GM21447 (cell line): ENCODE measurements around the gene HPSE2.
"Not testable (repeated sequence)": the region's sequence is repeated elsewhere in the genome, so short reads cannot be mapped to it uniquely, and the experiment has no call there.

Source experiments
- ATAC-seq: cut with Tn5 transposase; IDR thresholded peaks from one replicate; pipeline ENCODE4 v1.9.1; 2021; ENCODE audit not compliant: unreplicated experiment

Gene HPSE2

DNA sequence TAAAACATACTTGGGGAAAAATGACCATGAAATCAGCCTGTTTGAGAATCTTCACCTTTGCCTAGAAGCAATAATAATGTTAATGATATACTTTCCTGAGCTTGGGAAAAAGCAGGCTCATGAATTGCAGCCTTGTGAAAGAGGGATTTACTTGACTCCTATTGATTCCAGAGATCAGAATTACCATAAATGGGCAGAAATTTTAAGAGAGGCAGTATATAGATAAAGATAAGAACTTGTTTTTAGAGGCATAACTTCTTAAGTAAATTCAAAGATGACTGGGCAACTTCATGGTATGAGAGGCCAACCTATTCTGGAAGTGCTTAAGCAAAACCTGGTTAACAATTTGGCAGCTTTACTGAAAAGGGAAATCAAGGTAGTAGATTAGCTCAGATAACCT is 225.4 kb downstream of the HPSE2 start:
- ATAC-seq: no peak

GRCh38 chr10:99008054-99008453 is 227.6 kb downstream of the HPSE2 start:
- ATAC-seq: no peak

GRCh38 chr10:99007457-99007856 is 228.2 kb downstream of the HPSE2 start:
- no peak for ATAC-seq

DNA sequence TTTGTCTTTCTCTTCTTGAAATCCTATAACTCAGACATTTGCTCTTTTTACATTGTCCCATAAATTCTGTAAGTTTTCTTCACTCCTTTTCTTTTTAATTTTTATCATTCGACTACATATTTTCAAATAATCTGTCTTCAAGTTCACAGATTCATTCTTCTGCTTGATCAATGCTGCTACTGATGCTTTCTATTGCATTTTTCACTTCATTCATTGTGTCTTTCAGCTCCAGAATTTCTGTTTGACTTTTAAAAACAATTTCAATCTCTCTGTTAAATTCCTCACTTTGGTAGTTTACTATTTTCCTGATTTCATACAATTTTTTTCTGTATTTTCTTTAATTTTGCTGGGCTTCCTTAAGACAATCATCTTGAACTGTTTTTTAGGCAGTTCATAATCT is 230.4 kb downstream of the HPSE2 start:
- ATAC-seq: no peak

DNA sequence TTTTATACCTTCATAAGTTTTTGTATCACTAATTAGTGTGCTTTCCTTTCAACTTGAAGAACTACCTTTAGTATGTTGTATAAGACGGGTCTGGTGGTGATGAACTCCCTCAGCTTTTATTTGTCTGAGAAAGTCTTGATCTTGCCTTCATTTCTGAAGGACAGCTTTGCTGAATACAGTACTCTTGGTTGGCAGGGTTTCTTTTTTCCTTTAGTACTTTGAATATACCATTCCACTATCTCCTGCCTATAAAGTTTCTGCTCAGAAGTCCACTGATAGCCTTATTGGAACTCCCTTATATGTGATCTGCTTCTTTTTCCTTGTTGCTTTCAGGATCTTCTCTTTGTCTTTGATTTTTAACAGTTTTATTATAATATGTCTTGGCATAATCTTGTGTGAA is 230.9 kb downstream of the HPSE2 start:
- no peak for ATAC-seq

DNA sequence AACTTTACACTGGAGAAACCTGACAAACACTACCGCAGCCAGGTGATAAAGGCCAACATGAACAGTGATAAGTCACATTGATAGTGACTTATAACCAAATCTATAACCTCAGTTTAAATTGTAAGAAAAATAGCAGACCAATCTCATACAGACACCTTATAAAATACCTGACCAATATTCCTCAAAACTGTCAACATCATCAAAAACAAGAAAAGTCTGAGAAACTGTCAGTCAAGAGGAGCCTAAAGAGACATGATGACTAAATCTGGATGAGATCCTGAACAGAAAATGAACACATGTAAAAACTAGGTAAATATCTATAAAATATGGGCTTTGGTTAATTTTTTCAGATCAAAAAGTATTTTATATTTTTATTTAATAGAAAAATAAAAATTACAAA is 233.3 kb downstream of the HPSE2 start:
- no peak for ATAC-seq

- no peak for ATAC-seq
These were observed 238.1 kb downstream of the HPSE2 start for GRCh38 chr10:98997596-98997995.

- ATAC-seq: no peak
These were observed 241.6 kb downstream of the HPSE2 start for GRCh38 chr10:98994030-98994429.

GRCh38 chr10:98983751-98984150 is 251.9 kb downstream of the HPSE2 start:
- not testable (repeated sequence) for ATAC-seq

DNA sequence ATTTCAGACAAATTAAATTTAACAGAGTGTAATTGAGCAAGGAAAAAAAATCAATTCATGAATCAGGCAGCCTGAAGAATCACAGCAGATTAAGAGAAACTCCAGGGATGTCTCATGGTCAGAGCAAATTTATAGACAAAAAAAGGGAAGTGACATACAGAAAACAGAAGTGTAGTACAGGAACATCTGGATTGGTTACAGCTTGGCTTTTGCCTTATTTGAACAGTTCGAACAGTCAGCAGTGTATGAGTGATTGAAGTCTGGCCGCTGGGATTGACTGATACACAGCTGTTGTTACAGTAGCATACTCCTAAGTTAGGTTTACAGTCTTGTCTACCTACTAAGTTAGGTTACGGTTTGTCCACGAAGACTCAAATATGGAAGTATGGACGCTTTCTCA is 255.3 kb downstream of the HPSE2 start:
- no peak for ATAC-seq

- no peak for ATAC-seq
These were observed 264.2 kb downstream of the HPSE2 start for GRCh38 chr10:98971464-98971863.

DNA sequence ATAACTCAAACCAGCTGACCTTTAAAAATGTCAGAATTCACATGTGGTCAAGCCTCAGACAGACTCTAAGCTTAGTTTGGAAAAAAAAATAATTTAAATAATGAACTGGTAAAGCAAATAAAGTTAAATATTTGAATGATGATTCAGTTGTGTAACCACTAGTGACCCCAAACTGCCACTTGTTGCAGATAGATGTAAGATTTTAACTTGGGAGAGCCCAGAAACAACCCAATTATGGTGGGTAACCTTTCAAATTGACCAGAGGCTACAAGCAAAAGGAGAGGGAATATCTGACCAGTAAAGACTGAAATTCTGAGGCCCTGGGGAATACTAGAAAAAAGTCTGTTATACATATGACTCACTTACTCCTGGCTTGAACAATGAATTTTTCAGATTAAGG is 268.1 kb downstream of the HPSE2 start:
- ATAC-seq: no peak

DNA sequence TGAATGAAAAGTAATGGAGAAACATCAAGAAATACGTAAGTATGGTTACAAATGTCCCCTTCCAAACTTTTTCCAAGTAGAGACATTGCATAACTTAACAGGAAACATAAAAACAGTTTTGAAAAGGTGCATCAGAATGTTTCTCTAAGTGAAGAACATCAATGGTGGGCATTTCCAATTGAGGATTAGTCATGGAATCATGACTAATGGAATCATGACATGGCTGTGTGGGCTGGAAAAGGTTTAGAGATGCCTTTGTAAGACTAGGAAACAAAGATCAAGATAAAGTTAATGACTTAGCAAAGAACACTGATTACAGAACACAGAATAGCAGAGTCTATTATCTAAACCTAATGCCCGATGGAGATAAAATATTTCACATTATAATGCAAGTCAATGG is 272.0 kb downstream of the HPSE2 start:
- no peak for ATAC-seq

DNA sequence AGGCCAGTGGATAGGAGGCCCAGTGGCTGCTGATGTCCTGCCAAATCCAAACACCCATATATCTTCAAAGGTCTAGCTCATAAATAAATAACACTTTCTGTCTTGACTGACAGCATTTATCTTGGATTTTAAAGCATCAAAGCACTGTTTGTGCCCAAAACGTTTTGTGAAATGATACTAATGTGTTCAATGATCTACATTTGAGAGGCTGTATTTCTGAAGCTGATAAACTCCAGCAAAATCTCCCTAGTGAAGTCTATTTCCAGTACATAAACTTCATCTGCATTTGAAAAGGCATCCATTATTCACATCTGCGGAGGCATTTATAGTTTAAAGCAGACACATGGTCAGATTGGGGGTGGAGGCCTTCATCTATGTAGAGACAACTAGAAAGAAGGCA is 276.3 kb downstream of the HPSE2 start:
- no peak for ATAC-seq

GRCh38 chr10:98957801-98958200 is 277.9 kb downstream of the HPSE2 start:
- ATAC-seq: no peak

- ATAC-seq: no peak
These were observed 278.9 kb downstream of the HPSE2 start for GRCh38 chr10:98956576-98957260.

- no peak for ATAC-seq
These were observed 282.4 kb downstream of the HPSE2 start for GRCh38 chr10:98953251-98953650.

GRCh38 chr10:98951269-98952000 is 284.2 kb downstream of the HPSE2 start:
- no peak for ATAC-seq

DNA sequence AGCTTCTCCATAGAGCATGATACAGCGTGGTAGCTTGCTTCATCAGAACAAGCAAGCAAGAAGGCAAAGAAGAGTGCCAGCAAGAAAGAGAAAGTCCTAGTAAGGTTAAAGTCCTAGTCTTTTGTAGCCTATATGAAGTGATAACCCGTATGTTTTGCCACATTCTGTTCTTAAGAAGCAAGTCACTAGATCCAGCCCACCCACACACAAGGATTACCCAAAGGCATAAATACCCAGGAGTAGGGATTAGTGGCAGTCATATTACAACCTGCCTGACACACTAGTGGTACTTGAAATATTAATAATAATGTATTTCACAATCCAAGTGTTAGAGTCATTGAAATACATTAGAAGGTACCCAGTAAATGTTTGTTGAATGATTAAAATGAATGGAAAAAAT is 285.5 kb downstream of the HPSE2 start:
- no peak for ATAC-seq

GRCh38 chr10:98949306-98949705 is 286.3 kb downstream of the HPSE2 start:
- no peak for ATAC-seq

GRCh38 chr10:98943681-98944080 is 292.0 kb downstream of the HPSE2 start:
- ATAC-seq: no peak

- no peak for ATAC-seq
These were observed 305.9 kb downstream of the HPSE2 start for GRCh38 chr10:98929709-98930108.

DNA sequence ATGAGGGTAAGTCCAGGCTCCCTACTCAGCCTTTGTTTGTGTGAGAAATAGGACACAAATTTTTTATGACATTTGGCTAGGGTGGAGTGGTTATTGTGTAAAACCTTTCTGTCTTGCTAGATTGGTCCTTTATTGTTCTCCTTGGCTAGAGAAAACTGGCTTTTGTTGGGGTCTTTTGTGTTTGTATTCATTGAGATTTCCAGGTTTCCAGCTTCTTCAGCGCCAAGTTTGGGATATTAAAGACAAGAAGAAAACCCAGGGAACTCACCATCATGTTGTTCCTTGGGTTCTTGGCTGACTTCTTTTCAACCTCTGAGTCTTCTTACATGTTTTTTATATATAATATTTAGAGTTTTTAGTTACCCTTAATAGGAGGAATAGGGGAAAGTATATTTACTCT is 310.0 kb downstream of the HPSE2 start:
- ATAC-seq: no peak
